Mononuclear cell (primary cell): ENCODE measurements around the gene SLC16A10. TPM values are rescaled to one million over a fixed set of nuclear protein-coding genes. Genes with fewer than 3 reads are reported as not detected.
"Not testable (repeated sequence)": the region's sequence is repeated elsewhere in the genome, so short reads cannot be mapped to it uniquely, and the experiment has no call there.

Source experiments
- H3K27me3 ChIP-seq: 2 replicates; pipeline ENCODE4 v1.6.0; 2011; ENCODE audit warnings: low read length, control low read depth; ENCODE audit not compliant: insufficient read depth
- H3K4me1 ChIP-seq: 2 replicates; pipeline ENCODE4 v1.5.1; 2011; ENCODE audit warnings: mild to moderate bottlenecking, low read length, control low read depth; ENCODE audit not compliant: insufficient read depth
- H3K4me3 ChIP-seq: 2 replicates; pipeline ENCODE4 v1.5.1; 2011; ENCODE audit warnings: mild to moderate bottlenecking, low read length, moderate library complexity
- H3K9me3 ChIP-seq: 2 replicates; pipeline ENCODE4 v1.5.1; 2011; ENCODE audit warnings: low read depth, mild to moderate bottlenecking, control low read depth, low read length
- total RNA-seq: library from RNA; depleted of rRNA; stranded (reverse); fragments of >200 nt; gene quantifications from one replicate; pipeline ENCODE4 v1.2.3, GENCODE V29; 2012

Gene SLC16A10
- total RNA-seq, 1 donor = 11.2 TPM

- H3K27me3 ChIP-seq = no peaks in the 10 kb centered on the region
These were observed 20.3 kb downstream of the SLC16A10 start for GRCh38 chr6:111107589-111107988.

GRCh38 chr6:111110036-111110435 lies 22.7 kb downstream of the SLC16A10 start:
- H3K4me1 ChIP-seq = peaks cover 7% of the 10 kb centered on the region
- H3K27me3 ChIP-seq = no peaks in the 10 kb centered on the region
- H3K9me3 ChIP-seq = peaks cover 9% of the 10 kb centered on the region

More at GRCh38 chr6:111107589-111107988, 20.3 kb downstream of the SLC16A10 start:
- H3K4me3 ChIP-seq = no peak overlapping the region
- no peaks in the 10 kb centered on the region for H3K4me1 ChIP-seq
- peaks cover 9% of the 10 kb centered on the region for H3K9me3 ChIP-seq

GRCh38 chr6:111113336-111114086 lies 26.2 kb downstream of the SLC16A10 start:
- Histone ChIP-seq H3K4me1 (peaks cover 7% of the 10 kb centered on the region), H3K9me3 (no peaks in the 10 kb centered on the region), H3K27me3 (no peaks in the 10 kb centered on the region), H3K4me3 (no peak overlapping the region)

More at GRCh38 chr6:111110036-111110435, 22.7 kb downstream of the SLC16A10 start:
- no peak overlapping the region for H3K4me3 ChIP-seq

- Histone ChIP-seq H3K27me3 (no peaks in the 10 kb centered on the region), H3K9me3 (no peaks in the 10 kb centered on the region), H3K4me1 (peaks cover 7% of the 10 kb centered on the region), H3K4me3 (no peak overlapping the region)
These were observed 26.8 kb downstream of the SLC16A10 start for GRCh38 chr6:111114087-111114443.

GRCh38 chr6:111114482-111114881 lies 27.2 kb downstream of the SLC16A10 start:
- peaks cover 7% of the 10 kb centered on the region for H3K4me1 ChIP-seq
- H3K27me3 ChIP-seq = no peaks in the 10 kb centered on the region
- no peak overlapping the region for H3K4me3 ChIP-seq
- no peaks in the 10 kb centered on the region for H3K9me3 ChIP-seq

- H3K4me3 ChIP-seq = no peak overlapping the region
- no peaks in the 10 kb centered on the region for H3K9me3 ChIP-seq
- H3K27me3 ChIP-seq = no peaks in the 10 kb centered on the region
- peaks cover 8% of the 10 kb centered on the region for H3K4me1 ChIP-seq
These were observed 31.5 kb downstream of the SLC16A10 start for GRCh38 chr6:111118826-111119225.

GRCh38 chr6:111119571-111120329 lies 32.4 kb downstream of the SLC16A10 start:
- Histone ChIP-seq H3K9me3 (no peaks in the 10 kb centered on the region), H3K4me1 (peaks cover 7% of the 10 kb centered on the region), H3K4me3 (no peak overlapping the region), H3K27me3 (no peaks in the 10 kb centered on the region)

- Histone ChIP-seq H3K9me3 (no peaks in the 10 kb centered on the region), H3K4me1 (peaks cover 7% of the 10 kb centered on the region), H3K4me3 (no peak overlapping the region), H3K27me3 (no peaks in the 10 kb centered on the region)
These were observed 34.6 kb downstream of the SLC16A10 start for GRCh38 chr6:111121789-111122350.

GRCh38 chr6:111122458-111123286 lies 35.4 kb downstream of the SLC16A10 start:
- Histone ChIP-seq H3K27me3 (no peaks in the 10 kb centered on the region), H3K4me1 (peaks cover 7% of the 10 kb centered on the region), H3K4me3 (no peak overlapping the region), H3K9me3 (no peaks in the 10 kb centered on the region)

- Histone ChIP-seq H3K4me1 (peaks cover 7% of the 10 kb centered on the region), H3K9me3 (no peaks in the 10 kb centered on the region), H3K27me3 (no peaks in the 10 kb centered on the region), H3K4me3 (no peak overlapping the region)
These were observed 37.1 kb downstream of the SLC16A10 start for GRCh38 chr6:111124406-111124805.

GRCh38 chr6:111129013-111129412 lies 41.7 kb downstream of the SLC16A10 start:
- no peaks in the 10 kb centered on the region for H3K9me3 ChIP-seq
- H3K4me1 ChIP-seq = no peaks in the 10 kb centered on the region
- H3K4me3 ChIP-seq = no peak overlapping the region
- H3K27me3 ChIP-seq = no peaks in the 10 kb centered on the region

GRCh38 chr6:111131018-111131417 lies 43.7 kb downstream of the SLC16A10 start:
- H3K4me1 ChIP-seq, H3K9me3 ChIP-seq, H3K4me3 ChIP-seq, H3K27me3 ChIP-seq: not testable (repeated sequence)

GRCh38 chr6:111132669-111133068 lies 45.4 kb downstream of the SLC16A10 start:
- H3K4me3 ChIP-seq, H3K27me3 ChIP-seq, H3K4me1 ChIP-seq, H3K9me3 ChIP-seq: not testable (repeated sequence)

- H3K4me3 ChIP-seq, H3K27me3 ChIP-seq, H3K9me3 ChIP-seq, H3K4me1 ChIP-seq: not testable (repeated sequence)
These were observed 47.0 kb downstream of the SLC16A10 start for GRCh38 chr6:111134236-111134869.
